Ovary (tissue), 9 donors: ENCODE measurements around the gene ZPBP. TPM values are rescaled to one million over a fixed set of nuclear protein-coding genes. Genes with fewer than 3 reads are reported as not detected.

Experiments used
- DNase-seq, 5 donors: peaks; one replicate each; pipeline ENCODE4 v3.0.0-alpha.2; 2019 to 2020
- H3K27ac ChIP-seq, 2 donors: fragments of 200-600 bp; one replicate each; pipeline versions ENCODE4 v1.5.1 to v1.8.0; 2019 to 2022
- H3K27me3 ChIP-seq: fragments of 200-600 bp; one replicate; pipeline ENCODE4 v1.8.0; 2022
- H3K36me3 ChIP-seq: fragments of 200-600 bp; sonication (generic); one replicate; pipeline ENCODE4 v1.5.1; 2019
- H3K4me1 ChIP-seq: one replicate; pipeline ENCODE4 v1.8.1; 2013; ENCODE audit warnings: mild to moderate bottlenecking, moderate library complexity; ENCODE audit not compliant: insufficient read depth
- H3K4me3 ChIP-seq: fragments of 200-600 bp; sonication (generic); one replicate; pipeline ENCODE4 v1.5.1; 2017
- H3K9me3 ChIP-seq, 2 donors: fragments of 200-600 bp in 1 of 2; sonication (generic) in 1 of 2; one replicate each; pipeline versions ENCODE4 v1.5.1 to v1.8.1; 2013 to 2019; ENCODE audit warnings: mild to moderate bottlenecking in 1 of 2, moderate library complexity in 1 of 2
- CTCF ChIP-seq, 3 donors: fragments of 450-650 bp in 2 of 3; fragments of 200-600 bp in 1 of 3; IDR thresholded peaks; one replicate each; pipeline versions ENCODE4 v1.5.1 to v1.8.0; 2016 to 2022; ENCODE audit warnings: antibody characterized with exemption in 3 of 3, mild to moderate bottlenecking in 1 of 3
- EP300 ChIP-seq: sonication (generic); formaldehyde crosslinking; IDR thresholded peaks from one replicate; pipeline ENCODE4 v1.6.1; 2017; ENCODE audit warnings: antibody characterized with exemption
- POLR2A ChIP-seq: fragments of 450-650 bp; IDR thresholded peaks from one replicate; pipeline ENCODE4 v1.6.1; 2017; ENCODE audit warnings: antibody characterized with exemption, mild to moderate bottlenecking, moderate library complexity
- WGBS, 3 donors: extraction: QIAGEN DNeasy Blood & Tissue Kit in 1 of 3; methylation state at CpG; one replicate each; pipeline versions ENCODE4 v1.1.5 to v1.1.7; 2013 to 2017; 5-methylcytosine and 5-hydroxymethylcytosine counted together
- intact Hi-C, 4 donors: fragments of 100-400 bp; cut with DNase I; formaldehyde crosslinking; loops; one replicate each; pipeline versions ENCODE4 v1.11.0 to v1.15.1; 2022 to 2023
- polyA plus RNA-seq, 2 donors: library from polyadenylated mRNA; stranded (reverse); fragments of 200-250 nt in 1 of 2; fragments of 350-450 nt in 1 of 2; fragmentation: Illumina TruSeq in 1 of 2; extraction: RNeasy Lipid Tissue Mini Kit (QIAGEN cat#74804) in 1 of 2; gene quantifications; one replicate each; pipeline ENCODE4 v1.2.3, GENCODE V29; 2013 to 2014
- total RNA-seq, 7 donors: library from RNA; depleted of rRNA in 2 of 7; stranded (reverse); fragments of >200 nt in 2 of 7; fragmentation: NEBNext Ultra II Directional in 3 of 7; extraction: Animal tissue kit (Norgen Biotek cat#: 25700) in 3 of 7; gene quantifications; one replicate each; pipeline versions ENCODE4 v1.1.0 to v1.2.4, GENCODE V29; 2016 to 2023
- donor health status: DM: no; HTN: no; CAD: no; lungs with moderate emphysema.
- donor health status: DM: no; HTN: no; CAD: no.
- donor health status: Bipolar disorder and iron deficiency.
- donor health status: DM: yes; HTN: yes; CAD: no.
- donor health status: DM: no; HTN: no; CAD: no.
- donor health status: DM: yes; HTN: yes; CAD: no.

The ZPBP gene
- total and polyA plus RNA-seq, 9 donors, result 0.24 to 1.8 (median 0.69) TPM; not detected in 3

- WGBS, 3 donors, result 77 to 80% (median 79%) methylated on average over 9 of the region's 9 CpGs
- no peaks in the 10 kb centered on the region for H3K36me3 ChIP-seq
- no peaks in the 10 kb centered on the region for H3K27me3 ChIP-seq
- DNase-seq, result no peak
- no peak overlapping the region for H3K27ac ChIP-seq
- H3K9me3 ChIP-seq, result no peaks in the 10 kb centered on the region
- intact Hi-C loops, result no loop called here
- no peak overlapping the region for H3K4me3 ChIP-seq
- no peaks in the 10 kb centered on the region for H3K4me1 ChIP-seq
- no peak for TF ChIP-seq POLR2A
- TF ChIP-seq CTCF (IDR thresholded peaks at IDR 0.05), result no peak
- no peak for TF ChIP-seq EP300
Observed at GRCh38 chr7:50119815-50120637, 27.0 kb upstream of the ZPBP start.

DNA sequence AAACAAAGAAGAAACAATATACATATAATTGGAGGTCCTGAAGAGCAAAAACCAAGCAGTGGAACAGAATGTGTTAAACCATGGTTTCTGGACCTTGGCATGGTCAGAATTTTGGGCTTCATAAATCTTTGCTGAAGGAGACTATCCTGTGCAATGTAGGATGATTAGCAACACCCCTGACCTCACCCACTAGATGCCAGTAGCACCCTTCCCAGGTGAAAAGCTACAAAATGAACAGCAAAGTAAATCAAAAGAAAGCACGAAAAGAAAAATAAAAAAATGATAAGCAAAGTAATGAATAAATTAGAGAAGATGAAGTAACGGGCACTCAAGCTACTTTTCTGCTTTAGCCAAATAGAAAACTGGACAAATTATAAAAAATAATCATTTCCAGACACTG, 19.2 kb upstream of the ZPBP start:
- no peak overlapping the region for H3K4me3 ChIP-seq
- TF ChIP-seq POLR2A (no peak), CTCF (IDR thresholded peaks at IDR 0.05) (no peak), EP300 (no peak)
- no peaks in the 10 kb centered on the region for H3K36me3 ChIP-seq
- H3K27ac ChIP-seq, result no peak overlapping the region
- H3K4me1 ChIP-seq, result no peaks in the 10 kb centered on the region
- no peaks in the 10 kb centered on the region for H3K27me3 ChIP-seq
- 79 to 86% (median 82%) methylated on average over 2 of the region's 2 CpGs for WGBS, 3 donors
- intact Hi-C loops, result no loop called here
- DNase-seq, result no peak
- H3K9me3 ChIP-seq, result no peaks in the 10 kb centered on the region

- 94 to 95% (median 94%) methylated on average over 15 of the region's 15 CpGs for WGBS, 3 donors
- TF ChIP-seq EP300 (no peak), POLR2A (no peak), CTCF (IDR thresholded peaks at IDR 0.05) (no peak)
- Histone ChIP-seq H3K4me3 (no peak overlapping the region), H3K4me1 (no peaks in the 10 kb centered on the region), H3K9me3 (no peaks in the 10 kb centered on the region), H3K27ac (no peak overlapping the region), H3K36me3 (no peaks in the 10 kb centered on the region), H3K27me3 (no peaks in the 10 kb centered on the region)
- DNase-seq, result no peak
- intact Hi-C loops, result no loop called here
Observed at GRCh38 chr7:50101873-50102272, 8.8 kb upstream of the ZPBP start.

- H3K27me3 ChIP-seq, result no peaks in the 10 kb centered on the region
- TF ChIP-seq CTCF (IDR thresholded peaks at IDR 0.05) (no peak), EP300 (no peak), POLR2A (no peak)
- H3K36me3 ChIP-seq, result no peaks in the 10 kb centered on the region
- H3K9me3 ChIP-seq, result no peaks in the 10 kb centered on the region
- 57 to 73% (median 61%) methylated on average over 1 of the region's 1 CpG for WGBS, 3 donors
- no peaks in the 10 kb centered on the region for H3K4me1 ChIP-seq
- H3K27ac ChIP-seq, result no peak overlapping the region
- intact Hi-C loops, result no loop called here
- no peak overlapping the region for H3K4me3 ChIP-seq
- DNase-seq, result no peak
Observed at GRCh38 chr7:50095634-50096033, 2.6 kb upstream of the ZPBP start.
